Hematopoietic multipotent progenitor cell treated with erythropoietin and hydrocortisone succinate and interleukin-3 and kit ligand, for 8 days (in vitro differentiated cells): ENCODE results near the gene C11orf87.

Experiments
- DNase-seq: peaks from one replicate; pipeline ENCODE4 v3.0.0-alpha.2; 2015

Gene C11orf87

GRCh38 chr11:109421981-109422869, at the start of gene C11orf87:
Gene C11orf87 (plus strand): TSS chr11:109422190. CDS start chr11:109423634, 1,444 bp downstream.
- DNase-seq: no peak

GRCh38 chr11:109374032-109374431, 48.0 kb upstream of the C11orf87 start:
- no peak for DNase-seq

- no peak for DNase-seq
Observed at GRCh38 chr11:109374441-109374840, 47.5 kb upstream of the C11orf87 start.

- DNase-seq: no peak
Observed at GRCh38 chr11:109377039-109377742, 44.8 kb upstream of the C11orf87 start.

GRCh38 chr11:109378034-109378433, 44.0 kb upstream of the C11orf87 start:
- DNase-seq: no peak

- DNase-seq: no peak
Observed at GRCh38 chr11:109383306-109383705, 38.7 kb upstream of the C11orf87 start.

GRCh38 chr11:109384873-109385272, 37.1 kb upstream of the C11orf87 start:
- DNase-seq: no peak

GRCh38 chr11:109388982-109389381, 33.0 kb upstream of the C11orf87 start:
- DNase-seq: no peak

- no peak for DNase-seq
Observed at GRCh38 chr11:109390752-109391151, 31.2 kb upstream of the C11orf87 start.

GRCh38 chr11:109401545-109401944, 20.4 kb upstream of the C11orf87 start:
- DNase-seq: no peak

GRCh38 chr11:109405671-109406070, 16.3 kb upstream of the C11orf87 start:
- no peak for DNase-seq

- DNase-seq: no peak
Observed at GRCh38 chr11:109416601-109417000, 5.4 kb upstream of the C11orf87 start.

GRCh38 chr11:109422870-109423465, 978 bp downstream of the C11orf87 start:
- DNase-seq: no peak

- no peak for DNase-seq
Observed at GRCh38 chr11:109423466-109424190, 1.6 kb downstream of the C11orf87 start.

- DNase-seq: peak; percentile 2
Observed at GRCh38 chr11:109424901-109425300, 2.9 kb downstream of the C11orf87 start.

- no peak for DNase-seq
Observed at GRCh38 chr11:109425554-109425953, 3.6 kb downstream of the C11orf87 start.

- no peak for DNase-seq
Observed at GRCh38 chr11:109426442-109427240, 4.7 kb downstream of the C11orf87 start.

GRCh38 chr11:109432105-109432504, 10.1 kb downstream of the C11orf87 start:
- DNase-seq: no peak

GRCh38 chr11:109433753-109434256, 11.8 kb downstream of the C11orf87 start:
- DNase-seq: no peak

- DNase-seq: no peak
Observed at GRCh38 chr11:109435121-109435742, 13.2 kb downstream of the C11orf87 start.

GRCh38 chr11:109439684-109440083, 17.7 kb downstream of the C11orf87 start:
- no peak for DNase-seq
